Keratinocyte (primary cell): ENCODE data around the gene HYAL2. TPM values are rescaled to one million over a fixed set of nuclear protein-coding genes. Genes with fewer than 3 reads are reported as not detected.

Experiments used
- DNase-seq: peaks from one replicate; pipeline ENCODE4 v3.0.0-alpha.2; 2011; ENCODE audit warnings: low read depth, missing footprints, low spot score
- FAIRE-seq: peaks from 2 replicates; lab custom pipeline; 2011; peaks lifted over from hg19 to GRCh38; lab: Jason Lieb, UNC
- H2AFZ ChIP-seq: 2 replicates; pipeline ENCODE4 v1.6.0; 2012; ENCODE audit warnings: low read length, control low read depth, inconsistent platforms; ENCODE audit not compliant: control insufficient read depth
- H3K27ac ChIP-seq: 2 replicates; pipeline ENCODE4 v1.5.1; 2011; ENCODE audit warnings: low read length; ENCODE audit not compliant: control insufficient read depth, insufficient read depth
- H3K27me3 ChIP-seq: 3 replicates; pipeline ENCODE4 v1.6.0; 2011; ENCODE audit warnings: low read length; ENCODE audit not compliant: control insufficient read depth, insufficient read depth; ENCODE audit errors: extremely low read depth
- H3K36me3 ChIP-seq, 2 experiments: 2 replicates in 1 of 2; 3 replicates in 1 of 2; pipeline ENCODE4 v1.5.1; 2011; ENCODE audit warnings: low read length in 2 of 2, mild to moderate bottlenecking in 1 of 2; ENCODE audit not compliant: control insufficient read depth in 2 of 2, insufficient read depth in 2 of 2; ENCODE audit errors: extremely low read depth in 1 of 2
- H3K4me1 ChIP-seq: 3 replicates; pipeline ENCODE4 v1.5.1; 2011; ENCODE audit warnings: low read length; ENCODE audit not compliant: control insufficient read depth, insufficient read depth; ENCODE audit errors: extremely low read depth
- H3K4me2 ChIP-seq: 3 replicates; pipeline ENCODE4 v1.6.0; 2011; ENCODE audit warnings: low read depth, low read length; ENCODE audit not compliant: control insufficient read depth, insufficient read depth; ENCODE audit errors: extremely low read depth
- H3K4me3 ChIP-seq, 3 experiments: fragments of 200-600 bp in 1 of 3; sonication (generic) in 1 of 3; 2 replicates in 2 of 3; 3 replicates in 1 of 3; pipeline ENCODE4 v1.5.1; 2011 to 2016; ENCODE audit warnings: low read length in 3 of 3, mild to moderate bottlenecking in 3 of 3, control low read depth in 2 of 3, inconsistent platforms in 1 of 3, low read depth in 1 of 3, mixed read lengths in 1 of 3, mixed run types in 1 of 3, moderate library complexity in 1 of 3; ENCODE audit not compliant: control insufficient read depth in 2 of 3, insufficient read depth in 2 of 3; ENCODE audit errors: extremely low read depth in 1 of 3
- H3K79me2 ChIP-seq: 2 replicates; pipeline ENCODE4 v1.6.0; 2012; ENCODE audit warnings: low read length; ENCODE audit not compliant: control insufficient read depth, insufficient read depth
- H3K9ac ChIP-seq: 3 replicates; pipeline ENCODE4 v1.6.0; 2011; ENCODE audit warnings: low read length; ENCODE audit not compliant: control insufficient read depth, insufficient read depth; ENCODE audit errors: extremely low read depth
- H3K9me1 ChIP-seq: 3 replicates; pipeline ENCODE4 v1.6.0; 2011; ENCODE audit warnings: low read length; ENCODE audit not compliant: control insufficient read depth, insufficient read depth; ENCODE audit errors: extremely low read depth
- H3K9me3 ChIP-seq: 2 replicates; pipeline ENCODE4 v1.5.1; 2012; ENCODE audit warnings: low read depth, low read length; ENCODE audit not compliant: control insufficient read depth
- H4K20me1 ChIP-seq: 3 replicates; pipeline ENCODE4 v1.6.0; 2011; ENCODE audit warnings: low read length; ENCODE audit not compliant: control insufficient read depth, insufficient read depth; ENCODE audit errors: extremely low read depth
- EZH2 ChIP-seq: IDR thresholded peaks from one replicate; pipeline ENCODE4 v1.6.1; 2012; ENCODE audit warnings: inconsistent platforms, mild to moderate bottlenecking, low read length, moderate library complexity
- dilution Hi-C: fragments of 300-500 bp; cut with MboI; formaldehyde crosslinking; loops from one replicate; pipeline ENCODE4 v1.7.0; 2020; ENCODE audit warnings: low sequenced_read_pairs; ENCODE audit not compliant: extremely low pct_ligation_motif_present
- polyA minus RNA-seq, 3 experiments: library from RNA; depleted of rRNA, polyadenylated mRNA; stranded (reverse); fragments of >200 nt; gene quantifications; 1 replicate in 1 of 3; 2 replicates in 1 of 3; 3 replicates in 1 of 3; pipeline ENCODE4 v1.2.3, GENCODE V29; 2011
- polyA plus RNA-seq, 5 experiments: library from polyadenylated mRNA; depleted of rRNA in 3 of 5; stranded (reverse) in 3 of 5; stranded (forward) in 1 of 5; unstranded in 1 of 5; fragments of >200 nt; gene quantifications; 1 replicate in 1 of 5; 2 replicates in 3 of 5; 3 replicates in 1 of 5; pipeline versions ENCODE4 v1.2.1 to v1.2.3, GENCODE V29; 2011 to 2012; ENCODE audit warnings: missing spikeins in 2 of 5, low read depth in 1 of 5, low replicate concordance in 1 of 5
- TF ChIP-seq, protein P1 (sequence below), 3 experiments: IDR thresholded peaks in 1 of 3; conservative IDR thresholded peaks in 1 of 3; optimal IDR thresholded peaks in 1 of 3; 2 replicates in 2 of 3; 3 replicates in 1 of 3; pipeline versions ENCODE3 to v1.5.1; 2011; ENCODE audit warnings: low read length in 3 of 3, mild to moderate bottlenecking in 3 of 3, moderate library complexity in 2 of 3, control low read depth in 1 of 3, inconsistent platforms in 1 of 3; ENCODE audit not compliant: insufficient read depth in 2 of 3; ENCODE audit errors: extremely low read depth in 1 of 3

Gene HYAL2, protein sequence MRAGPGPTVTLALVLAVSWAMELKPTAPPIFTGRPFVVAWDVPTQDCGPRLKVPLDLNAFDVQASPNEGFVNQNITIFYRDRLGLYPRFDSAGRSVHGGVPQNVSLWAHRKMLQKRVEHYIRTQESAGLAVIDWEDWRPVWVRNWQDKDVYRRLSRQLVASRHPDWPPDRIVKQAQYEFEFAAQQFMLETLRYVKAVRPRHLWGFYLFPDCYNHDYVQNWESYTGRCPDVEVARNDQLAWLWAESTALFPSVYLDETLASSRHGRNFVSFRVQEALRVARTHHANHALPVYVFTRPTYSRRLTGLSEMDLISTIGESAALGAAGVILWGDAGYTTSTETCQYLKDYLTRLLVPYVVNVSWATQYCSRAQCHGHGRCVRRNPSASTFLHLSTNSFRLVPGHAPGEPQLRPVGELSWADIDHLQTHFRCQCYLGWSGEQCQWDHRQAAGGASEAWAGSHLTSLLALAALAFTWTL
- polyA plus RNA-seq (42.8 to 71.8 TPM (median 44.8 TPM) in 3 replicates), polyA minus RNA-seq (44.9 to 108 TPM (median 61.0 TPM) in 3 replicates)
- 5.2 TPM for polyA plus RNA-seq (2011; ENCODE audit: low read depth)
- 27.2 and 52.8 TPM in 2 replicates for polyA plus RNA-seq (2011; cell fraction: cytosol; rRNA removed)
- polyA plus RNA-seq (2011; cell fraction: nucleus; rRNA removed) = 50.1 and 70.2 TPM in 2 replicates
- 29.0 and 39.5 TPM in 2 replicates for polyA plus RNA-seq (2012; ENCODE audit: low replicate concordance)
- polyA minus RNA-seq (2011; cell fraction: cytosol; rRNA and poly(A)+ RNA removed) = 67.0 TPM
- 55.2 and 58.9 TPM in 2 replicates for polyA minus RNA-seq (2011; cell fraction: nucleus; rRNA and poly(A)+ RNA removed)

DNA sequence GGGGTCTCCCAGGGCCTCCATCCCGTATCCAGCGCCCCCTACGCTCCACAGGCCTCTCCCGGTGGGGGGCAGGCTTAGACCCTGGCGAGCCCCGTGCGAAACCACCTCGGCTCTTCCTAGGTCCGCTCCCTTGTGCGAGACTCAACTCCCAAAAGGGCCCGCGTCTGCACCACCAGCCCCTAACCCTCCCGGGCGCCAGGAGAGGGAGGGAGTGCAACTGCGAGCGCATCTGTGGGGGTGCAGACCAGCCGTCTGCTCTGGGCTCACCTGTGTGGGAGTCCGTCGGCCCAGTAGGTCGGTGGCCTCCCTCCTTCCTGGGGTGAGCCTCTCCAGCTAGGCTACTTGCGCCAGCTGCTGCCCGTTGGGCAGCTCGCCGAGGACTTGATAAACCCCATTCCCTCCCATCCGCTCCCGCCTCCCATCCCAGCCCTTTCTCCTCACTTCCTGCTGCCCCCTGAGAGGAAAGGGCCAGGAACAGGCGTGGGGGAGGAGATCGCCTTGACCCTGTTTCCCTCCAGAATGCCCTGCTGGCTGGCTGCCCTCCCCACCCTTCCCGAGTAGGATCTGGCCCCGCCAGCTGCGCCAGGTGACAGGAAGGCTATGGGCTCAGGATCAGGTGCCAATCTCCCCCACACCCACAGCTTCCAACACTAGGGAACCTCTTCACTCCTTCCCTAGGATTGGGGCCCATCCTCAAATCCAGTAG lies at the start of gene HYAL2:
Gene HYAL2, minus strand, starts transcription at position 360 of the 706 bp plus-strand sequence. CDS start 2,256 bp downstream, outside the sequence.
- TF ChIP-seq, protein P1, sequence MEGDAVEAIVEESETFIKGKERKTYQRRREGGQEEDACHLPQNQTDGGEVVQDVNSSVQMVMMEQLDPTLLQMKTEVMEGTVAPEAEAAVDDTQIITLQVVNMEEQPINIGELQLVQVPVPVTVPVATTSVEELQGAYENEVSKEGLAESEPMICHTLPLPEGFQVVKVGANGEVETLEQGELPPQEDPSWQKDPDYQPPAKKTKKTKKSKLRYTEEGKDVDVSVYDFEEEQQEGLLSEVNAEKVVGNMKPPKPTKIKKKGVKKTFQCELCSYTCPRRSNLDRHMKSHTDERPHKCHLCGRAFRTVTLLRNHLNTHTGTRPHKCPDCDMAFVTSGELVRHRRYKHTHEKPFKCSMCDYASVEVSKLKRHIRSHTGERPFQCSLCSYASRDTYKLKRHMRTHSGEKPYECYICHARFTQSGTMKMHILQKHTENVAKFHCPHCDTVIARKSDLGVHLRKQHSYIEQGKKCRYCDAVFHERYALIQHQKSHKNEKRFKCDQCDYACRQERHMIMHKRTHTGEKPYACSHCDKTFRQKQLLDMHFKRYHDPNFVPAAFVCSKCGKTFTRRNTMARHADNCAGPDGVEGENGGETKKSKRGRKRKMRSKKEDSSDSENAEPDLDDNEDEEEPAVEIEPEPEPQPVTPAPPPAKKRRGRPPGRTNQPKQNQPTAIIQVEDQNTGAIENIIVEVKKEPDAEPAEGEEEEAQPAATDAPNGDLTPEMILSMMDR (optimal IDR thresholded peaks at IDR 0.05 in 1 of 3, IDR thresholded peaks at IDR 0.05 in 1 of 3, conservative IDR thresholded peaks at IDR 0.05 in 1 of 3; ENCODE audit: extremely low read depth in 1 of 3, insufficient read depth in 2 of 3, low read length in 3 of 3) = no peak
- TF ChIP-seq EZH2 = no peak
- no peak for FAIRE-seq
- Histone ChIP-seq H4K20me1 (no peaks in the 10 kb centered on the region), H3K27ac (peak within 1 kb of the TSS; percentile 99), H3K9me1 (peaks cover 3% of the 10 kb centered on the region), H3K79me2 (peaks cover 48% of the 10 kb centered on the region), H3K4me3 (peak within 1 kb of the TSS; percentile 52 to 89 (median 84)), H3K27me3 (no peaks in the 10 kb centered on the region), H3K9ac (peak within 1 kb of the TSS; percentile 98), H3K4me2 (peak within 1 kb of the TSS; percentile 99), H3K4me1 (peaks cover 38% of the 10 kb centered on the region), H2AFZ (peak within 1 kb of the TSS; percentile 96), H3K9me3 (no peaks in the 10 kb centered on the region), H3K36me3 (peaks cover 22 to 31% of the 10 kb centered on the region in 2 experiments)
- no peak for DNase-seq
- dilution Hi-C loops = no loop called here

DNA sequence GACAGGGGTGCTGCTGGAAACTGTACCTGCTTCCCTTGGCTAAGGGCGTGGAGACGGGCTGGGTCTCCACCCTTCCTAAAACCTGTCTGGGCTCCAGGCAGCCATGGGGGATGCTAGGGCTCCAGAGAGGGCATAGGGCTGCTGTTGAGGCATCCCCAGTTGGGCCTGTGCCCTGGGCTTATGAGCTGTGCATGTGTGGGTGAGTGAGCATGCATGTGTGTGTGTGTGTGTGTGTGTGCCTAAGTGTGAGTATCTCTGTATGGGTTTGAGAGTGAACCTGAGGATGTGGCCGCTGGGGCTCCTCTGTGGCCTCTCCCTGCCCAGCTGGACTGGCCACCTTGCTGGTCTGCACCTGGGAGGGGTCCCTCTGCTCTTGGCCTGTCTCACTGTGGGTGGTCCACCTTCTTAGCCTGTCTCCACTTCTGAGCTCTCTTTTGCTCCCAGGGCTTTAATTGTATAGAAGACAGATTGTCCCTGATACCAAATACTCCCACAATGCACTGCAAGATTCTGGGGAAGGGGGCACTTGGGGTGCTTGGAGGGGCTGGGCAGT lies 48.7 kb upstream of the HYAL2 start:
- dilution Hi-C loops = no loop called here
- DNase-seq = no peak
- H3K27me3 ChIP-seq = peaks cover 12% of the 10 kb centered on the region

More for the DNA sequence above, 48.7 kb upstream of the HYAL2 start:
- H4K20me1 ChIP-seq = no peaks in the 10 kb centered on the region
- no peaks in the 10 kb centered on the region for H3K36me3 ChIP-seq
- H2AFZ ChIP-seq = no peak overlapping the region
- no peak overlapping the region for H3K27ac ChIP-seq
- no peak overlapping the region for H3K4me3 ChIP-seq
- no peaks in the 10 kb centered on the region for H3K79me2 ChIP-seq
- no peaks in the 10 kb centered on the region for H3K9me1 ChIP-seq
- no peak overlapping the region for H3K9ac ChIP-seq
- TF ChIP-seq, protein P1 (optimal IDR thresholded peaks at IDR 0.05 in 1 of 3, IDR thresholded peaks at IDR 0.05 in 1 of 3, conservative IDR thresholded peaks at IDR 0.05 in 1 of 3; ENCODE audit: extremely low read depth in 1 of 3, insufficient read depth in 2 of 3, low read length in 3 of 3) = no peak
- TF ChIP-seq EZH2 = no peak
- peaks cover 7% of the 10 kb centered on the region for H3K4me1 ChIP-seq
- FAIRE-seq = no peak
- no peak overlapping the region for H3K4me2 ChIP-seq
- H3K9me3 ChIP-seq = no peaks in the 10 kb centered on the region
